Type B pancreatic cell (in vitro differentiated cells): ENCODE data around the gene TASP1. TPM values are rescaled to one million over a fixed set of nuclear protein-coding genes. Genes with fewer than 3 reads are reported as not detected.
"Not testable (repeated sequence)": the region's sequence is repeated elsewhere in the genome, so short reads cannot be mapped to it uniquely, and the experiment has no call there.

Source experiments
- DNase-seq: peaks from one replicate; pipeline ENCODE4 v3.0.0; 2021; ENCODE audit warnings: mixed read lengths; ENCODE audit not compliant: unreplicated experiment; ENCODE audit errors: extremely low spot score
- H3K27ac Mint-ChIP-seq: 2 replicates; pipeline ENCODE4 v1.8.0; 2021; ENCODE audit warnings: mild to moderate bottlenecking, mixed read lengths
- H3K27me3 Mint-ChIP-seq: 2 replicates; pipeline ENCODE4 v1.8.0; 2021; ENCODE audit warnings: mixed read lengths
- H3K36me3 Mint-ChIP-seq: 2 replicates; pipeline ENCODE4 v1.8.0; 2021; ENCODE audit warnings: mixed read lengths
- H3K4me1 Mint-ChIP-seq: one replicate; pipeline ENCODE4 v1.8.0; 2021; ENCODE audit warnings: mixed read lengths; ENCODE audit not compliant: unreplicated experiment
- H3K4me3 Mint-ChIP-seq: 2 replicates; pipeline ENCODE4 v1.8.0; 2021; ENCODE audit warnings: mild to moderate bottlenecking, mixed read lengths
- H3K9me3 Mint-ChIP-seq: 2 replicates; pipeline ENCODE4 v1.8.0; 2021; ENCODE audit warnings: mixed read lengths
- CTCF ChIP-seq: fragments of 200-600 bp; sonication (generic); conservative IDR thresholded peaks from 2 replicates; pipeline ENCODE4 v1.5.0; 2021; ENCODE audit warnings: antibody characterized with exemption, mild to moderate bottlenecking
- total RNA-seq: library from RNA; stranded (reverse); gene quantifications from 2 replicates; pipeline ENCODE4 v1.2.1, GENCODE V29; 2021; ENCODE audit warnings: low replicate concordance

TASP1 gene
- total RNA-seq, 1 donor from 2014 or later: 16.7 TPM

GRCh38 chr20:13644010-13644409, 5.3 kb upstream of the TASP1 start:
- no peak for TF ChIP-seq CTCF
- Mint-ChIP-seq H3K36me3 (no peaks in the 10 kb centered on the region), H3K4me3 (no peak overlapping the region), H3K9me3 (no peaks in the 10 kb centered on the region), H3K4me1 (peaks cover 6% of the 10 kb centered on the region), H3K27ac (no peak overlapping the region), H3K27me3 (peaks cover 26% of the 10 kb centered on the region)
- no peak for DNase-seq

GRCh38 chr20:13639150-13639497, 392 bp upstream of the TASP1 start:
- Mint-ChIP-seq H3K27me3 (peaks cover 27% of the 10 kb centered on the region), H3K4me1 (peaks cover 18% of the 10 kb centered on the region), H3K9me3 (no peaks in the 10 kb centered on the region), H3K36me3 (peaks cover 10% of the 10 kb centered on the region), H3K27ac (peak overlapping the region; percentile 95), H3K4me3 (peak overlapping the region; percentile 97)
- no peak for TF ChIP-seq CTCF
- DNase-seq: no peak

- peaks cover 22% of the 10 kb centered on the region for H3K27me3 Mint-ChIP-seq
- no peaks in the 10 kb centered on the region for H3K9me3 Mint-ChIP-seq
- H3K27ac Mint-ChIP-seq: peak overlapping the region; percentile 95
- H3K36me3 Mint-ChIP-seq: peaks cover 13% of the 10 kb centered on the region
- TF ChIP-seq CTCF: no peak
- no peak for DNase-seq
- peak overlapping the region; percentile 97 for H3K4me3 Mint-ChIP-seq
- peaks cover 18% of the 10 kb centered on the region for H3K4me1 Mint-ChIP-seq
Measured at GRCh38 chr20:13638162-13638495, 603 bp downstream of the TASP1 start.

GRCh38 chr20:13632431-13632830, 6.3 kb downstream of the TASP1 start:
- TF ChIP-seq CTCF: no peak
- H3K4me3 Mint-ChIP-seq: no peak overlapping the region
- H3K27ac Mint-ChIP-seq: no peak overlapping the region
- H3K27me3 Mint-ChIP-seq: no peaks in the 10 kb centered on the region
- peaks cover 25% of the 10 kb centered on the region for H3K36me3 Mint-ChIP-seq
- no peaks in the 10 kb centered on the region for H3K9me3 Mint-ChIP-seq
- no peak for DNase-seq
- H3K4me1 Mint-ChIP-seq: peaks cover 9% of the 10 kb centered on the region

- peaks cover 17% of the 10 kb centered on the region for H3K36me3 Mint-ChIP-seq
- not testable (repeated sequence) for H3K4me3 Mint-ChIP-seq, H3K9me3 Mint-ChIP-seq, DNase-seq, H3K4me1 Mint-ChIP-seq, H3K27me3 Mint-ChIP-seq
- H3K27ac Mint-ChIP-seq: peak overlapping the region; percentile 7
Measured at GRCh38 chr20:13627525-13627924, 11.2 kb downstream of the TASP1 start.

- Mint-ChIP-seq H3K4me3 (no peak overlapping the region), H3K4me1 (peaks cover 5% of the 10 kb centered on the region), H3K9me3 (no peaks in the 10 kb centered on the region), H3K36me3 (peaks cover 23% of the 10 kb centered on the region), H3K27me3 (no peaks in the 10 kb centered on the region), H3K27ac (no peak overlapping the region)
- DNase-seq: no peak
- TF ChIP-seq CTCF: no peak
Measured at GRCh38 chr20:13626724-13627123, 12.0 kb downstream of the TASP1 start.
